ENCODE results near the gene MAL.
"Not testable (repeated sequence)": the region's sequence is repeated elsewhere in the genome, so short reads cannot be mapped to it uniquely, and the experiment has no call there.

The MAL gene

GRCh38 chr2:95032341-95032740 lies 6.8 kb downstream of the MAL start:
- DNase-seq (ENCODE audit: low read depth, low spot score): no peak
- Histone ChIP-seq H3K27me3 (ENCODE audit: control insufficient read depth, insufficient read depth, low read length) (no peaks in the 10 kb centered on the region; the same call in 1 of the 2 replicates), H3K27ac (ENCODE audit: low read length) (no peak overlapping the region), H3K4me3 (ENCODE audit: low read length) (no peak overlapping the region), H3K4me1 (ENCODE audit: control insufficient read depth, insufficient read depth, low read length) (no peaks in the 10 kb centered on the region), H3K9me3 (ENCODE audit: control insufficient read depth, insufficient read depth, low read length) (no peaks in the 10 kb centered on the region), H3K36me3 (ENCODE audit: control insufficient read depth, insufficient read depth, low read length) (no peaks in the 10 kb centered on the region)
- WGBS (ENCODE audit: insufficient coverage, insufficient read length): no CpG with 5 or more reads among the region's 3 CpGs

- no peak for DNase-seq (ENCODE audit: low read depth, low spot score)
- Histone ChIP-seq H3K36me3 (ENCODE audit: control insufficient read depth, insufficient read depth, low read length) (no peaks in the 10 kb centered on the region), H3K9me3 (ENCODE audit: control insufficient read depth, insufficient read depth, low read length) (no peaks in the 10 kb centered on the region), H3K4me3 (ENCODE audit: low read length) (no peak overlapping the region), H3K27me3 (ENCODE audit: control insufficient read depth, insufficient read depth, low read length) (no peaks in the 10 kb centered on the region), H3K4me1 (ENCODE audit: control insufficient read depth, insufficient read depth, low read length) (no peaks in the 10 kb centered on the region), H3K27ac (ENCODE audit: low read length) (no peak overlapping the region)
- no CpG with 5 or more reads among the region's 16 CpGs for WGBS (ENCODE audit: insufficient coverage, insufficient read length)
These were observed 7.5 kb downstream of the MAL start for GRCh38 chr2:95032868-95033603.

GRCh38 chr2:95034221-95034620 lies 8.7 kb downstream of the MAL start:
- no peak overlapping the region for H3K27ac ChIP-seq (ENCODE audit: low read length)
- WGBS (ENCODE audit: insufficient coverage, insufficient read length): no CpG with 5 or more reads among the region's 4 CpGs

GRCh38 chr2:95034818-95035217 lies 9.3 kb downstream of the MAL start:
- H3K4me1 ChIP-seq (ENCODE audit: control insufficient read depth, insufficient read depth, low read length): no peaks in the 10 kb centered on the region
- no peak overlapping the region for H3K4me3 ChIP-seq (ENCODE audit: low read length)
- H3K9me3 ChIP-seq (ENCODE audit: control insufficient read depth, insufficient read depth, low read length): no peaks in the 10 kb centered on the region
- H3K27ac ChIP-seq (ENCODE audit: low read length): no peak overlapping the region
- H3K27me3 ChIP-seq (ENCODE audit: control insufficient read depth, insufficient read depth, low read length): no peaks in the 10 kb centered on the region
- no CpG with 5 or more reads among the region's 7 CpGs for WGBS (ENCODE audit: insufficient coverage, insufficient read length)
- DNase-seq (ENCODE audit: low read depth, low spot score): no peak
- H3K36me3 ChIP-seq (ENCODE audit: control insufficient read depth, insufficient read depth, low read length): no peaks in the 10 kb centered on the region

More at GRCh38 chr2:95034221-95034620, 8.7 kb downstream of the MAL start:
- H3K27me3 ChIP-seq (ENCODE audit: control insufficient read depth, insufficient read depth, low read length): no peaks in the 10 kb centered on the region
- H3K36me3 ChIP-seq (ENCODE audit: control insufficient read depth, insufficient read depth, low read length): no peaks in the 10 kb centered on the region
- no peaks in the 10 kb centered on the region for H3K9me3 ChIP-seq (ENCODE audit: control insufficient read depth, insufficient read depth, low read length)
- no peak for DNase-seq (ENCODE audit: low read depth, low spot score)
- no peaks in the 10 kb centered on the region for H3K4me1 ChIP-seq (ENCODE audit: control insufficient read depth, insufficient read depth, low read length)
- H3K4me3 ChIP-seq (ENCODE audit: low read length): no peak overlapping the region

- no peaks in the 10 kb centered on the region for H3K9me3 ChIP-seq (ENCODE audit: control insufficient read depth, insufficient read depth, low read length)
- DNase-seq (ENCODE audit: low read depth, low spot score): no peak
- no peak overlapping the region for H3K4me3 ChIP-seq (ENCODE audit: low read length)
- H3K36me3 ChIP-seq (ENCODE audit: control insufficient read depth, insufficient read depth, low read length): no peaks in the 10 kb centered on the region
- no peaks in the 10 kb centered on the region for H3K27me3 ChIP-seq (ENCODE audit: control insufficient read depth, insufficient read depth, low read length)
- no CpG with 5 or more reads among the region's 3 CpGs for WGBS (ENCODE audit: insufficient coverage, insufficient read length)
- no peaks in the 10 kb centered on the region for H3K4me1 ChIP-seq (ENCODE audit: control insufficient read depth, insufficient read depth, low read length)
- no peak overlapping the region for H3K27ac ChIP-seq (ENCODE audit: low read length)
These were observed 11.3 kb downstream of the MAL start for GRCh38 chr2:95036596-95037383.

GRCh38 chr2:95037384-95037839 lies 11.9 kb downstream of the MAL start:
- H3K4me1 ChIP-seq (ENCODE audit: control insufficient read depth, insufficient read depth, low read length): no peaks in the 10 kb centered on the region
- H3K27me3 ChIP-seq (ENCODE audit: control insufficient read depth, insufficient read depth, low read length): no peaks in the 10 kb centered on the region
- no peaks in the 10 kb centered on the region for H3K36me3 ChIP-seq (ENCODE audit: control insufficient read depth, insufficient read depth, low read length)
- H3K4me3 ChIP-seq (ENCODE audit: low read length): no peak overlapping the region
- H3K9me3 ChIP-seq (ENCODE audit: control insufficient read depth, insufficient read depth, low read length): no peaks in the 10 kb centered on the region
- H3K27ac ChIP-seq (ENCODE audit: low read length): no peak overlapping the region
- WGBS (ENCODE audit: insufficient coverage, insufficient read length): no CpG with 5 or more reads among the region's 2 CpGs
- no peak for DNase-seq (ENCODE audit: low read depth, low spot score)

GRCh38 chr2:95037841-95038585 lies 12.5 kb downstream of the MAL start:
- WGBS (ENCODE audit: insufficient coverage, insufficient read length): no CpG with 5 or more reads among the region's 3 CpGs
- not testable (repeated sequence) for H3K9me3 ChIP-seq (ENCODE audit: control insufficient read depth, insufficient read depth, low read length); H3K4me1 ChIP-seq (ENCODE audit: control insufficient read depth, insufficient read depth, low read length); H3K27ac ChIP-seq (ENCODE audit: low read length); H3K36me3 ChIP-seq (ENCODE audit: control insufficient read depth, insufficient read depth, low read length); H3K4me3 ChIP-seq (ENCODE audit: low read length); H3K27me3 ChIP-seq (ENCODE audit: control insufficient read depth, insufficient read depth, low read length); DNase-seq (ENCODE audit: low read depth, low spot score)

- Histone ChIP-seq H3K4me3 (ENCODE audit: low read length) (no peak overlapping the region), H3K36me3 (ENCODE audit: control insufficient read depth, insufficient read depth, low read length) (no peaks in the 10 kb centered on the region), H3K9me3 (ENCODE audit: control insufficient read depth, insufficient read depth, low read length) (no peaks in the 10 kb centered on the region), H3K4me1 (ENCODE audit: control insufficient read depth, insufficient read depth, low read length) (no peaks in the 10 kb centered on the region), H3K27me3 (ENCODE audit: control insufficient read depth, insufficient read depth, low read length) (no peaks in the 10 kb centered on the region), H3K27ac (ENCODE audit: low read length) (no peak overlapping the region)
- no CpG with 5 or more reads among the region's 4 CpGs for WGBS (ENCODE audit: insufficient coverage, insufficient read length)
- DNase-seq (ENCODE audit: low read depth, low spot score): no peak
These were observed 13.3 kb downstream of the MAL start for GRCh38 chr2:95038635-95039298.

GRCh38 chr2:95039363-95039762 lies 13.9 kb downstream of the MAL start:
- Histone ChIP-seq H3K27me3 (ENCODE audit: control insufficient read depth, insufficient read depth, low read length) (no peaks in the 10 kb centered on the region), H3K9me3 (ENCODE audit: control insufficient read depth, insufficient read depth, low read length) (no peaks in the 10 kb centered on the region), H3K4me3 (ENCODE audit: low read length) (no peak overlapping the region), H3K27ac (ENCODE audit: low read length) (no peak overlapping the region), H3K36me3 (ENCODE audit: control insufficient read depth, insufficient read depth, low read length) (no peaks in the 10 kb centered on the region), H3K4me1 (ENCODE audit: control insufficient read depth, insufficient read depth, low read length) (no peaks in the 10 kb centered on the region)
- no peak for DNase-seq (ENCODE audit: low read depth, low spot score)
- no CpG with 5 or more reads among the region's 1 CpG for WGBS (ENCODE audit: insufficient coverage, insufficient read length)

- Histone ChIP-seq H3K27me3 (ENCODE audit: control insufficient read depth, insufficient read depth, low read length) (no peaks in the 10 kb centered on the region), H3K9me3 (ENCODE audit: control insufficient read depth, insufficient read depth, low read length) (no peaks in the 10 kb centered on the region), H3K36me3 (ENCODE audit: control insufficient read depth, insufficient read depth, low read length) (no peaks in the 10 kb centered on the region), H3K27ac (ENCODE audit: low read length) (no peak overlapping the region), H3K4me1 (ENCODE audit: control insufficient read depth, insufficient read depth, low read length) (no peaks in the 10 kb centered on the region), H3K4me3 (ENCODE audit: low read length) (no peak overlapping the region)
- no peak for DNase-seq (ENCODE audit: low read depth, low spot score)
- WGBS (ENCODE audit: insufficient coverage, insufficient read length): no CpG with 5 or more reads among the region's 6 CpGs
These were observed 14.5 kb downstream of the MAL start for GRCh38 chr2:95039978-95040377.

Measured in iPS DF 6.9 (cell line).